Gastrocnemius medialis (tissue), 4 donors: ENCODE data around the gene FYN.

Experiments
- CTCF ChIP-seq, 5 experiments: fragments of 450-650 bp in 3 of 5; fragments of 200-600 bp in 2 of 5; sonication (generic) in 2 of 5; IDR thresholded peaks in 4 of 5; conservative IDR thresholded peaks in 1 of 5; 1 replicate in 4 of 5; 2 replicates in 1 of 5; pipeline ENCODE4 v1.5.1; 2016 to 2019; ENCODE audit warnings: antibody characterized with exemption in 5 of 5, mild to moderate bottlenecking in 3 of 5, moderate library complexity in 3 of 5
- POLR2A ChIP-seq, 2 donors: fragments of 450-650 bp; IDR thresholded peaks; one replicate each; pipeline ENCODE4 v1.6.1; 2017; ENCODE audit warnings: antibody characterized with exemption in 2 of 2, mild to moderate bottlenecking in 2 of 2, moderate library complexity in 2 of 2

GRCh38 chr6:111625461-111626391 lies 247.5 kb downstream of the FYN start:
- no peak for TF ChIP-seq POLR2A (IDR thresholded peaks at IDR 0.05)
- no peak for TF ChIP-seq CTCF (IDR thresholded peaks at IDR 0.05 in 4 of 5, conservative IDR thresholded peaks at IDR 0.05 in 1 of 5)
